Ishikawa (cell line): ENCODE results near the gene MAP7D2.

Source experiments
- CEBPB ChIP-seq: IDR thresholded peaks from 2 replicates; pipeline ENCODE4 v1.6.1; 2012
- CREB1 ChIP-seq: IDR thresholded peaks from 2 replicates; pipeline ENCODE4 v1.6.1; 2012; ENCODE audit warnings: low read depth
- EGR1 ChIP-seq: IDR thresholded peaks from 2 replicates; pipeline ENCODE4 v1.6.1; 2012
- EP300 ChIP-seq: IDR thresholded peaks from 2 replicates; pipeline ENCODE4 v1.6.1; 2012; ENCODE audit warnings: borderline replicate concordance
- FOXM1 ChIP-seq: IDR thresholded peaks from 2 replicates; pipeline ENCODE4 v1.6.1; 2012; ENCODE audit warnings: low read depth, borderline replicate concordance
- MAX ChIP-seq: IDR thresholded peaks from 2 replicates; pipeline ENCODE4 v1.6.1; 2012
- NFIC ChIP-seq: IDR thresholded peaks from 2 replicates; pipeline ENCODE4 v1.6.1; 2012
- RAD21 ChIP-seq: IDR thresholded peaks from 2 replicates; pipeline ENCODE4 v1.6.1; 2012; ENCODE audit warnings: low read depth
- TAF1 ChIP-seq: IDR thresholded peaks from 2 replicates; pipeline ENCODE4 v1.6.1; 2012; ENCODE audit warnings: low read depth, mild to moderate bottlenecking
- TCF12 ChIP-seq: IDR thresholded peaks from 2 replicates; pipeline ENCODE4 v1.6.1; 2012; ENCODE audit warnings: low read depth
- TEAD4 ChIP-seq: IDR thresholded peaks from 2 replicates; pipeline ENCODE4 v1.6.1; 2012
- YY1 ChIP-seq: IDR thresholded peaks from 2 replicates; pipeline ENCODE4 v1.6.1; 2012; ENCODE audit warnings: low read depth
- ZBTB7A ChIP-seq: IDR thresholded peaks from 2 replicates; pipeline ENCODE4 v1.6.1; 2012; ENCODE audit warnings: low read depth
- TF ChIP-seq, protein P1 (sequence below): IDR thresholded peaks from 2 replicates; pipeline ENCODE4 v1.6.1; 2012; ENCODE audit warnings: low read depth, mild to moderate bottlenecking
- TF ChIP-seq, protein P2 (sequence below): IDR thresholded peaks from 2 replicates; pipeline ENCODE4 v1.6.1; 2012

The MAP7D2 gene

GRCh38 chrX:19981947-19982346 is 134.8 kb downstream of the MAP7D2 start:
- TF ChIP-seq CEBPB (no peak), RAD21 (no peak), TEAD4 (no peak), TCF12 (no peak), TAF1 (no peak), MAX (no peak), ZBTB7A (no peak), CREB1 (no peak), FOXM1 (no peak), EP300 (no peak)
- TF ChIP-seq, protein P1, sequence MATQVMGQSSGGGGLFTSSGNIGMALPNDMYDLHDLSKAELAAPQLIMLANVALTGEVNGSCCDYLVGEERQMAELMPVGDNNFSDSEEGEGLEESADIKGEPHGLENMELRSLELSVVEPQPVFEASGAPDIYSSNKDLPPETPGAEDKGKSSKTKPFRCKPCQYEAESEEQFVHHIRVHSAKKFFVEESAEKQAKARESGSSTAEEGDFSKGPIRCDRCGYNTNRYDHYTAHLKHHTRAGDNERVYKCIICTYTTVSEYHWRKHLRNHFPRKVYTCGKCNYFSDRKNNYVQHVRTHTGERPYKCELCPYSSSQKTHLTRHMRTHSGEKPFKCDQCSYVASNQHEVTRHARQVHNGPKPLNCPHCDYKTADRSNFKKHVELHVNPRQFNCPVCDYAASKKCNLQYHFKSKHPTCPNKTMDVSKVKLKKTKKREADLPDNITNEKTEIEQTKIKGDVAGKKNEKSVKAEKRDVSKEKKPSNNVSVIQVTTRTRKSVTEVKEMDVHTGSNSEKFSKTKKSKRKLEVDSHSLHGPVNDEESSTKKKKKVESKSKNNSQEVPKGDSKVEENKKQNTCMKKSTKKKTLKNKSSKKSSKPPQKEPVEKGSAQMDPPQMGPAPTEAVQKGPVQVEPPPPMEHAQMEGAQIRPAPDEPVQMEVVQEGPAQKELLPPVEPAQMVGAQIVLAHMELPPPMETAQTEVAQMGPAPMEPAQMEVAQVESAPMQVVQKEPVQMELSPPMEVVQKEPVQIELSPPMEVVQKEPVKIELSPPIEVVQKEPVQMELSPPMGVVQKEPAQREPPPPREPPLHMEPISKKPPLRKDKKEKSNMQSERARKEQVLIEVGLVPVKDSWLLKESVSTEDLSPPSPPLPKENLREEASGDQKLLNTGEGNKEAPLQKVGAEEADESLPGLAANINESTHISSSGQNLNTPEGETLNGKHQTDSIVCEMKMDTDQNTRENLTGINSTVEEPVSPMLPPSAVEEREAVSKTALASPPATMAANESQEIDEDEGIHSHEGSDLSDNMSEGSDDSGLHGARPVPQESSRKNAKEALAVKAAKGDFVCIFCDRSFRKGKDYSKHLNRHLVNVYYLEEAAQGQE: no peak

DNA sequence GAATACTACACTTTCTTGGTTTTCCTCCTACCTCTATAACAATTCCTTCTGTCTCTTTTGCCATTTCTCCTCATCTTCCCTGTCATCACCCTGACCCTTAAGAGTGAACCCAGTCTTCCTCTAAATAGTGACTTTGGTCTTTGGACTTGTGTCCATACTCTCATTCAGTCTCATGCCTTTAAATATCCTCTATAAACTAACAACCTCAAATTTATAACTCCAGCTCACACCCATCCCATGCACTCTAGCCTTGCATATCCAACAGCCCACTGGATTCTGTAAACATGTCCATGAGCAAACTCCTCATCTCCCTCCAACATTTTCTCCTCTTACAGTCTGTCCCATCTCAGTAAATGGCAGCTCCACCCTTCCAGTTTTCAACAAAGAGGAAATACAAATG is 140.9 kb downstream of the MAP7D2 start:
- no peak for TF ChIP-seq CEBPB
- no peak for TF ChIP-seq TAF1
- no peak for TF ChIP-seq TCF12
- TF ChIP-seq, protein P1: no peak
- TF ChIP-seq, protein P2, sequence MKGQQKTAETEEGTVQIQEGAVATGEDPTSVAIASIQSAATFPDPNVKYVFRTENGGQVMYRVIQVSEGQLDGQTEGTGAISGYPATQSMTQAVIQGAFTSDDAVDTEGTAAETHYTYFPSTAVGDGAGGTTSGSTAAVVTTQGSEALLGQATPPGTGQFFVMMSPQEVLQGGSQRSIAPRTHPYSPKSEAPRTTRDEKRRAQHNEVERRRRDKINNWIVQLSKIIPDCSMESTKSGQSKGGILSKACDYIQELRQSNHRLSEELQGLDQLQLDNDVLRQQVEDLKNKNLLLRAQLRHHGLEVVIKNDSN: no peak
- no peak for TF ChIP-seq RAD21
- no peak for TF ChIP-seq ZBTB7A

DNA sequence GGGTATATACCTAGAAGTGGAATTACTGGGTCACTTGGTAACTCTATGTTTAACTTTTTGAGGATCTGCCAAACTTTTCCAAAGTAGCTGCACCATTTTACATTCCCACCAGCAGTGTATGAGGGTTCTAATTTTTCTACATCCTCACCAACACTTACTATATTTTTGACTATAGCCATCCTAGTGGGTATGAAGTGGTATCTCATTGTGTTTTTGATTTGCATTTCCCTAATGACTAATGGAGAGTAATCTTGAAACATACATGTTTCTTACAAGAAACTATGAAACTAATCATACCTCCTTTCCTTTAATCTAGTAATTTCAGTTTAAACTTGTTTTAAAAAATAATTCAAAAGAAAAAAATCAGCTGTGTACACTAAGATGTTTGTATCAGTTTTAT is 143.7 kb downstream of the MAP7D2 start:
- no peak for TF ChIP-seq YY1
- no peak for TF ChIP-seq RAD21
- TF ChIP-seq FOXM1: no peak
- TF ChIP-seq TCF12: no peak
- TF ChIP-seq CEBPB: no peak
- TF ChIP-seq MAX: no peak
- TF ChIP-seq EP300: no peak
- TF ChIP-seq TAF1: no peak
- TF ChIP-seq EGR1: no peak
- no peak for TF ChIP-seq ZBTB7A
- TF ChIP-seq TEAD4: no peak
- TF ChIP-seq NFIC: no peak
- TF ChIP-seq, protein P2: no peak
- no peak for TF ChIP-seq CREB1
- TF ChIP-seq, protein P1: no peak

GRCh38 chrX:19968276-19968675 is 148.4 kb downstream of the MAP7D2 start:
- no peak for TF ChIP-seq YY1
- TF ChIP-seq FOXM1: no peak
- no peak for TF ChIP-seq EP300
- TF ChIP-seq NFIC: no peak
- no peak for TF ChIP-seq TCF12
- no peak for TF ChIP-seq CREB1
- TF ChIP-seq, protein P2: no peak
- no peak for TF ChIP-seq MAX
- no peak for TF ChIP-seq TAF1
- no peak for TF ChIP-seq EGR1
- TF ChIP-seq, protein P1: no peak
- TF ChIP-seq TEAD4: no peak
- TF ChIP-seq CEBPB: no peak
- no peak for TF ChIP-seq RAD21
